ENCODE data around the gene CFC1B.
"Not testable (repeated sequence)": the region's sequence is repeated elsewhere in the genome, so short reads cannot be mapped to it uniquely, and the experiment has no call there.

DNA sequence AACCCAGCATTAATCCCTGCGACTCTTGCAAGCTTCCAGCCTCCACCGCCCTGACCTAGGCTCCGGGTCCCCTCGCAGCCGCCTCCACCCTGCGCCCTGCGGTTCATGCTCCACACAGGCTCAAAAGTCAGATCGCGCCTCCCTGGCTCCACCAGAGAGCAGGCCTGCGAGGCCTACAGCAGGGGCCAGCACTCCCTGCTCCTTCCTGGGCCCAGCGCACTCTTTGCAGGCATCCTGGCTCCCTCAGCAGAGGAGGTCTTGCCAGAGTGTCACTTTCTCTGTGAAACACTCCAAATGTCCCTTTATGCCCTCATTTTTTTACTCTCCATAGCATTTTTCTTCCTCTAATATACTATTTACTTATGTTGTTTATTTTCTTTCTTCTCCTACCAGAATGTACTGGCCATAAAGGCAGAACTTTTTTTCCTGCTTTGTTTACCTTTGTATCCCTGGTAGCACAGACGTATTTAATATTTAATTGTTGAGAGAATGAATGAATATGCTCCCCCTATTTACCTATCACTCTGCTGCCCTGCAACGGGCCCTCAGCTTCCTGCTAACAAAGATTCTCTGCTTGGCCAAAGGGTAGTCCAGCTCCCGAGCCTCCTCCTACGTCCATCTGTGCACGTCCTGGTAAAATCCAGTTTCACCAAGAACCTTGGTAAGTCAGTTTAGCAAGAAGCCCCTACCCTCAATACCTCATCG lies 9.1 kb upstream of the CFC1B start:
- not testable (repeated sequence) for TF ChIP-seq POLR2AphosphoS5, POLR2A (IDR thresholded peaks at IDR 0.05)
- TF ChIP-seq, protein P1, sequence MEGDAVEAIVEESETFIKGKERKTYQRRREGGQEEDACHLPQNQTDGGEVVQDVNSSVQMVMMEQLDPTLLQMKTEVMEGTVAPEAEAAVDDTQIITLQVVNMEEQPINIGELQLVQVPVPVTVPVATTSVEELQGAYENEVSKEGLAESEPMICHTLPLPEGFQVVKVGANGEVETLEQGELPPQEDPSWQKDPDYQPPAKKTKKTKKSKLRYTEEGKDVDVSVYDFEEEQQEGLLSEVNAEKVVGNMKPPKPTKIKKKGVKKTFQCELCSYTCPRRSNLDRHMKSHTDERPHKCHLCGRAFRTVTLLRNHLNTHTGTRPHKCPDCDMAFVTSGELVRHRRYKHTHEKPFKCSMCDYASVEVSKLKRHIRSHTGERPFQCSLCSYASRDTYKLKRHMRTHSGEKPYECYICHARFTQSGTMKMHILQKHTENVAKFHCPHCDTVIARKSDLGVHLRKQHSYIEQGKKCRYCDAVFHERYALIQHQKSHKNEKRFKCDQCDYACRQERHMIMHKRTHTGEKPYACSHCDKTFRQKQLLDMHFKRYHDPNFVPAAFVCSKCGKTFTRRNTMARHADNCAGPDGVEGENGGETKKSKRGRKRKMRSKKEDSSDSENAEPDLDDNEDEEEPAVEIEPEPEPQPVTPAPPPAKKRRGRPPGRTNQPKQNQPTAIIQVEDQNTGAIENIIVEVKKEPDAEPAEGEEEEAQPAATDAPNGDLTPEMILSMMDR (IDR thresholded peaks at IDR 0.05): not testable (repeated sequence)
